Memory B cell (primary cell): ENCODE measurements around the gene MLXIP.

Source experiments
- ATAC-seq: fragments of 150-1000 bp; cut with Tn5 transposase; 2 replicates; pipeline ENCODE4 v1.10.0; 2021; ENCODE audit warnings: low read depth, mild to moderate bottlenecking, moderate library complexity
- DNase-seq, 2 donors: peaks; one replicate each; pipeline ENCODE4 v3.0.0; 2022; ENCODE audit warnings: low spot score in 2 of 2
- H3K27ac Mint-ChIP-seq: one replicate; pipeline ENCODE4 v1.8.0; 2022; ENCODE audit warnings: mild to moderate bottlenecking, moderate library complexity, mixed read lengths
- H3K27me3 Mint-ChIP-seq: one replicate; pipeline ENCODE4 v1.8.0; 2022; ENCODE audit warnings: mixed read lengths
- H3K36me3 Mint-ChIP-seq: one replicate; pipeline ENCODE4 v1.8.0; 2022; ENCODE audit warnings: mild to moderate bottlenecking, mixed read lengths
- H3K4me1 Mint-ChIP-seq: one replicate; pipeline ENCODE4 v1.8.0; 2022; ENCODE audit warnings: mixed read lengths
- H3K4me3 Mint-ChIP-seq: one replicate; pipeline ENCODE4 v1.8.0; 2022; ENCODE audit warnings: mild to moderate bottlenecking, moderate library complexity, mixed read lengths
- H3K9me3 Mint-ChIP-seq: one replicate; pipeline ENCODE4 v1.8.0; 2022; ENCODE audit warnings: mixed read lengths

The MLXIP gene

DNA sequence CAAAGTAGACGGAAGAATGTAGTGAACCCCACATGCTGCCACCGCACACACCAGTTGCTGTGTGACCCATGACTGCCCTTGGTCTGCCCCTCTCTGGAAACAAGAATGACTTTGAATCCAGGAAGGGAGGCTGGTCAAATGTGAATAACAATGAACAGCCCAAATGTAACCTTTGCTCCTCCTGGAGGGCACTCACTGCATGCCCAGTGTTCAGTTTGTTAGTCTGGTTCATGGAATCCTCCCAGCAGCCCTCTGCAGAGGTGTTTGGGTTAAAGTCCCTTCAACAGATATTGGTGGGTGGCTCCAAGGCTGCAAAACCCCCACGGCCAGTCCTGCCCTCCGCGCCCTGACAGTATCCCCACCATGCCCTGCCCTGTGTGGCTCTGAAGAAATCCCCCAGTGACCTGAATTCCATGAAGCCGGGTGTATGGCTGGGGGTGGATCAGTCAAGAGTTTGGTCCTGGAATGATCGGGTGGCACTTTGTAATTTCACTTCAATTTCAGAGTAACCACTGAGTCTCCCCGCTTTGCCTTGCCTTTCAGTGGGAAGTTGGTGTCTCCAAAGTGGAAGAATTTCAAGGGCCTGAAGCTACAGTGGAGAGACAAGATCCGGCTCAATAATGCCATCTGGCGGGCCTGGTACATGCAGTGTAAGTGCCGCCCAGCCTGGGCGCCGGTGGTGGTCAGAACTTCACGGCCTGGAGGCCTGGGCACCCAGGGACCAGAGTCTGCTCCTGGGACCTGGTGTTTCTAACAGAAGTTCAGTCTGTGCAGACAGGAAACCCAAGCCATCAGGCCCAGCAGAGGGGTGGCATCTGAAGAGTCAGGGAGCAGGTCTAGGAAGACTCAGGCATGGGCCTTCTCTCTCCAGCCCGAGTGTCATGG lies 48.4 kb downstream of the MLXIP start:
- H3K4me1 Mint-ChIP-seq = peaks cover 9% of the 10 kb centered on the region
- H3K9me3 Mint-ChIP-seq = no peaks in the 10 kb centered on the region
- H3K36me3 Mint-ChIP-seq = peaks cover 5% of the 10 kb centered on the region
- H3K4me3 Mint-ChIP-seq = no peak overlapping the region
- no peaks in the 10 kb centered on the region for H3K27me3 Mint-ChIP-seq
- ATAC-seq (no peak), DNase-seq (no peak)
- no peak overlapping the region for H3K27ac Mint-ChIP-seq

DNA sequence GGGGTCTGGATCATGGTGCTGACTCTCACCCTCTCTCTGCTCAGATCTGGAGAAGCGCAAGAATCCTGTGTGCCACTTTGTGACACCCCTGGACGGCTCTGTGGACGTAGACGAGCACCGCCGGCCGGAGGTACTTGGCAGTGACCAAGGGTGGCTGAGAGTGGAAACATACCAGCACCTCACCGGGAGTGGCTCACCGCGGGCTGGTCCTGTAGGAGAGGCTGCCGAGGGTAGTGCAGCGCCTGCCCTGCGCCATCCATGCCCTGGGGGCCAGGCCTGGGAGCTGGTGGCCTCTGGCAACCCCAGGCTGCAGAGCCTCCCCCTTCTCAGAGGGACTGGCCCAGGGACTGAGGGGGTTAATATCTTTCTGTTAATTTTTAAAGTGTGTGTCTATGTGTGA lies 49.3 kb downstream of the MLXIP start:
- ATAC-seq = no peak
- H3K36me3 Mint-ChIP-seq = peaks cover 5% of the 10 kb centered on the region
- H3K9me3 Mint-ChIP-seq = no peaks in the 10 kb centered on the region
- no peak overlapping the region for H3K4me3 Mint-ChIP-seq
- peaks cover 8% of the 10 kb centered on the region for H3K4me1 Mint-ChIP-seq
- no peak overlapping the region for H3K27ac Mint-ChIP-seq
- no peak for DNase-seq
- H3K27me3 Mint-ChIP-seq = no peaks in the 10 kb centered on the region

DNA sequence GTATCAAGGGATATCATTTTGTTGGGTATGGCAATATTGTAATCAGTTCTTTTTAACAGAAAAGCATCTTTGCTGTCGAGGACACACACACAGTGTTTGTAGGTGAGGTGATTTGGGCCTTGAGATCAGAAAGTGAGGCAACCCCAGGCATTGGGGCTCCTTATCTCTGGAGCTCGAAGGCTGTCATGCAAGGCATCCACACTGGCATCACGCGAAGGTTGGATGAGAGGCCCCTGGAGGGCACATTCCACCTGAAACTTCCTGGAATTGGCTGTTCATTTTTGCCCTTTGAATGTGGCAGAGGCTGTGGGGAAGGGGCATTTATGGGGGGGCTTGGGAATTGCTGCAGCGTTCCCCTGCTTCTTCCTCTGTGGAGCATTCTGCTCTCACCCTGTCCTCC lies 49.9 kb downstream of the MLXIP start:
- H3K9me3 Mint-ChIP-seq = no peaks in the 10 kb centered on the region
- no peak for DNase-seq
- ATAC-seq = no peak
- H3K4me3 Mint-ChIP-seq = no peak overlapping the region
- no peaks in the 10 kb centered on the region for H3K27me3 Mint-ChIP-seq
- peaks cover 9% of the 10 kb centered on the region for H3K36me3 Mint-ChIP-seq
- peaks cover 5% of the 10 kb centered on the region for H3K4me1 Mint-ChIP-seq
- no peak overlapping the region for H3K27ac Mint-ChIP-seq

DNA sequence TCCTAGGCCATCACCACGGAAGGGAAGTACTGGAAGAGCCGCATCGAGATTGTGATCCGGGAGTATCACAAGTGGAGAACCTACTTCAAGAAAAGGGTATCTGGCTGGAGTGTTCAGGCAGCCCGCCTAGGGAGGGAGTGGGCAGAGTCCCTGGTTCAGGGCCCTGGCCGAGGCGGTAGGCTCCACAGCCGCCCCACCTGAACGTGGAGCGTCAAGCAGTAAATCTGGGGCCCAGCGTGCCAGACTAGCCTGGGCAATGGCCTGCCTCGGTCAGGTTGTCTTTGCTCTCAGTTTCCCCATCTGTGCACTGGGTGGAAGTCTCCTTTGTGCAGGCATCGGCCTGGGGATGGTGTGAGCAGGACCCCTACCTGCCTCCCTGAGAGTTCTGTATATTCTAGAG lies 50.6 kb downstream of the MLXIP start:
- ATAC-seq (no peak), DNase-seq (no peak)
- Mint-ChIP-seq H3K4me3 (no peak overlapping the region), H3K4me1 (no peaks in the 10 kb centered on the region), H3K27ac (no peak overlapping the region), H3K9me3 (no peaks in the 10 kb centered on the region), H3K27me3 (no peaks in the 10 kb centered on the region), H3K36me3 (peaks cover 15% of the 10 kb centered on the region)

DNA sequence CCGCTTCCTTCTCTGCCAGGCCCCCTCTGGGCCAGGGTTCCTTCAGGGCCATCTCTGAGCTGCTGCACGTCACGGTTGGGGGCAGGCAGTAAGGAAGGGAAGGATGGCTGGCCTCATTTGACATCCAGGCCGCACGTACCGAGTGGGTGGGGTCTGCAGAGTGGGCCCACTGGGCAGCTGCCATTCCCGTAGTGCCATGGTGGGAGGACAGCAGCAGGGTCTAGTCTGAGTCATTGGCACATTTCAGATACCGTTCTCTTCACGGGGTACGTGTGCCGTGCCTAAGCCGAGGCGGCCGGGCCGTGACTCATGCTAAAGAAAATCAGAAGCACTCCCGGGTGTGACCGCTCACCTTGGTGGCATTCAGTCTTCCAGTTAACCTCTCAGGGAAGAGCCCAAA lies 51.6 kb downstream of the MLXIP start:
- H3K4me3 Mint-ChIP-seq = no peak overlapping the region
- DNase-seq (no peak), ATAC-seq (no peak)
- no peak overlapping the region for H3K27ac Mint-ChIP-seq
- H3K36me3 Mint-ChIP-seq = peaks cover 18% of the 10 kb centered on the region
- no peaks in the 10 kb centered on the region for H3K4me1 Mint-ChIP-seq
- no peaks in the 10 kb centered on the region for H3K9me3 Mint-ChIP-seq
- no peaks in the 10 kb centered on the region for H3K27me3 Mint-ChIP-seq

DNA sequence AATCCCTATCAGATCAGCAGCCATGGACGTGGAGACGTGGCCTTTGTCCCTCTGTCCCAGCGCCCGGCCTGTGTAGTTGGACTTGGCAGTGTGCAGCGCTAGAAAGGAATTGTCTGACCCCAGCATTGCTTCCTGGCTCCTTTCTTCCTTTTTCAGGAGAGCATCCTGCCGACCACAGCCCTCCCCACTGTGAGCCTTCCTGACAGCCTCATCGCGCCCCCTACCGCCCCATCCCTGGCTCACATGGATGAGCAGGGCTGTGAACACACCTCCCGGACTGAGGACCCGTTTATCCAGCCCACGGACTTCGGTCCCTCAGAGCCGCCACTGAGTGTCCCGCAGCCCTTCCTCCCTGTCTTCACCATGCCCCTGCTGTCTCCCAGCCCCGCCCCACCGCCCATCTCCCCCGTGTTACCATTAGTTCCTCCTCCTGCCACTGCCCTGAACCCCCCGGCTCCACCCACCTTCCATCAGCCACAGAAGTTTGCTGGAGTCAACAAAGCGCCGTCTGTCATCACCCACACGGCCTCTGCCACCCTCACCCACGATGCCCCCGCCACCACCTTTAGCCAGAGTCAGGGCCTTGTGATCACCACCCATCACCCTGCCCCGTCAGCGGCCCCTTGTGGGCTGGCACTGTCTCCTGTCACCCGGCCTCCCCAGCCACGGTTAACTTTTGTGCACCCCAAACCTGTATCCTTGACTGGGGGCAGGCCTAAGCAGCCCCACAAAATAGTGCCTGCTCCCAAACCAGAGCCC lies 54.8 kb downstream of the MLXIP start:
- H3K4me1 Mint-ChIP-seq = no peaks in the 10 kb centered on the region
- no peak overlapping the region for H3K27ac Mint-ChIP-seq
- H3K36me3 Mint-ChIP-seq = peaks cover 21% of the 10 kb centered on the region
- ATAC-seq (no peak), DNase-seq (no peak)
- H3K9me3 Mint-ChIP-seq = no peaks in the 10 kb centered on the region
- no peak overlapping the region for H3K4me3 Mint-ChIP-seq
- no peaks in the 10 kb centered on the region for H3K27me3 Mint-ChIP-seq

DNA sequence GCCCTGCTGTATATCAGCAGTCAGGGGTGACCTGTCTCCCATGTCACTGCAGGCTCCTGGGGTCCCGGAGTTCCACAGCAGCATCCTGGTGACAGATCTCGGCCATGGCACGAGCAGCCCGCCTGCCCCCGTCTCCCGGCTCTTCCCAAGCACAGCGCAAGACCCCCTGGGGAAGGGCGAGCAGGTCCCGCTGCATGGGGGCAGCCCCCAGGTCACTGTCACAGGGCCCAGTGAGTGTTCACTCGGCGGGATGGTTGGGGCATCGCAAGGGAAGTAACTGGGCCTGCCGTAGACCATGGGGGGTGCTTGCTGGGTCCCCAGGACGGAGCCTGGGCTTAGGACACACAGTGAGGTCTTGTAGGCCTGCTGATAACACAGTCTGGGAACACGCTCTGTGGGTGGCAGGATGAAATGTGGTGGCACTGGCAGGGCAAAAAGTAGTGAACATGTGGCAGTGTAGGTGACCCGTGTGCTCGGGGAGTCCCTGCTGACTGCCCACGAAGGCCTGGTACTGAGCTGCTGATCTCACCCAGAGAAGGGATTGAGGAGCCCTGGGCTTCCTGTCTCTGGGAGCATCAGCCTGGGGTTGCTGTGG lies 57.0 kb downstream of the MLXIP start:
- no peaks in the 10 kb centered on the region for H3K27me3 Mint-ChIP-seq
- no peak overlapping the region for H3K4me3 Mint-ChIP-seq
- H3K9me3 Mint-ChIP-seq = no peaks in the 10 kb centered on the region
- no peak overlapping the region for H3K27ac Mint-ChIP-seq
- H3K36me3 Mint-ChIP-seq = peaks cover 20% of the 10 kb centered on the region
- no peaks in the 10 kb centered on the region for H3K4me1 Mint-ChIP-seq
- no peak for ATAC-seq
- no peak for DNase-seq

DNA sequence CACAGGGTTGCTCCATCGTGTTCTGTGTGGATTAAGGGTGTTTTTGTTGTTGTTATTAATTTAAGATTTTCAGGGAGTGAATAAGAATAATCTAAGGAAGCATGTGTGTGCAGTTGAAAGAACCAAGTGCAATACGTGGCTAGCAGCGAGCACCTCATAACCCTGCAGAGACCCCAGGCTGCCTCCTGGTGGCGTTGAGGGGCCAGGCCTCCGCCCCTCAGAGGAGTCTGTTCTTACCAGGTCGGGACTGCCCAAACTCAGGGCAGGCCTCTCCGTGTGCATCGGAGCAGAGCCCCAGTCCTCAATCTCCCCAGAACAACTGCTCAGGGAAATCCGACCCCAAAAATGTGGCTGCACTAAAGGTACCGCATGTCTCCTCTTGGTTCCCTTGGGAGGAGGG lies 58.7 kb downstream of the MLXIP start:
- Mint-ChIP-seq H3K27me3 (no peaks in the 10 kb centered on the region), H3K9me3 (no peaks in the 10 kb centered on the region), H3K4me1 (no peaks in the 10 kb centered on the region), H3K36me3 (peaks cover 27% of the 10 kb centered on the region), H3K4me3 (no peak overlapping the region), H3K27ac (no peak overlapping the region)
- DNase-seq (no peak), ATAC-seq (no peak)

DNA sequence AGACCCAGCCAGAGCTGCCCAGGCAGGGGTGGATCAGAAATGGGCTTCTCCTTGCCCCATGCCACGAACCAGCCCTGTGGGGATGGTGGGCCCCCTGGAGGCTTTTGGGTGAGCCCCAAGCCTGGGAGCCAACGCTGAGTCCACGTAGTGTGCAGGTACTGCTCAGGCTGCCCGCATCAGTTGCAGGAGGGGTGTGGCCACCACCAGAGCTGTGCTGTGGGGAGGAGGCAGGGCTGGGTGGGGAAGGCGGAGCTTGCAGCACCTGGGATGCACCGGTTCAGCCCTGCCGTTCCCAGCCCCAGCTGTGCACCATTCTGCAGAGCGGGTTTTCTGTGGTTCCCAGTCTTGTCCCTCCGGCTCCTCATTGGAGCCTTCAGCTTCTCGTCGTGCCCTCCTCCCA lies 59.1 kb downstream of the MLXIP start:
- Mint-ChIP-seq H3K36me3 (peaks cover 27% of the 10 kb centered on the region), H3K27ac (no peak overlapping the region)

DNA sequence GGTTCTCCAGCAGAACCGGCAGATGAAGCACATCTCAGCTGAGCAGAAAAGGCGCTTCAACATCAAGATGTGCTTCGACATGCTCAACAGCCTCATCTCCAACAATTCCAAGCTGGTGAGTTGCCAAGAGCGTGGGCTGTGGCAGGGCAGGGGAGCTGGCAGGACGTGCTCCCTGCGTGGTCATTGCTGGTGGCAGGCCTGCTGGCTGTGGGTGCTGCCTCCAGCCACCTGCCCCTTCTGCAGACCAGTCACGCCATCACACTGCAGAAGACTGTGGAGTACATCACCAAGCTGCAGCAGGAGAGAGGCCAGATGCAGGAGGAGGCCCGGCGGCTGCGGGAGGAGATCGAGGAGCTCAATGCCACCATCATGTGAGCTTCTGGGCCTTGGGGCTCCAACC lies 59.6 kb downstream of the MLXIP start:
- Mint-ChIP-seq H3K4me1 (no peaks in the 10 kb centered on the region), H3K4me3 (no peak overlapping the region), H3K36me3 (peaks cover 26% of the 10 kb centered on the region), H3K9me3 (no peaks in the 10 kb centered on the region), H3K27ac (no peak overlapping the region), H3K27me3 (no peaks in the 10 kb centered on the region)
- ATAC-seq = no peak
- DNase-seq = no peak

More for the DNA sequence above, 59.1 kb downstream of the MLXIP start:
- Mint-ChIP-seq H3K4me1 (no peaks in the 10 kb centered on the region), H3K4me3 (no peak overlapping the region), H3K27me3 (no peaks in the 10 kb centered on the region), H3K9me3 (no peaks in the 10 kb centered on the region)
- DNase-seq (no peak), ATAC-seq (no peak)

DNA sequence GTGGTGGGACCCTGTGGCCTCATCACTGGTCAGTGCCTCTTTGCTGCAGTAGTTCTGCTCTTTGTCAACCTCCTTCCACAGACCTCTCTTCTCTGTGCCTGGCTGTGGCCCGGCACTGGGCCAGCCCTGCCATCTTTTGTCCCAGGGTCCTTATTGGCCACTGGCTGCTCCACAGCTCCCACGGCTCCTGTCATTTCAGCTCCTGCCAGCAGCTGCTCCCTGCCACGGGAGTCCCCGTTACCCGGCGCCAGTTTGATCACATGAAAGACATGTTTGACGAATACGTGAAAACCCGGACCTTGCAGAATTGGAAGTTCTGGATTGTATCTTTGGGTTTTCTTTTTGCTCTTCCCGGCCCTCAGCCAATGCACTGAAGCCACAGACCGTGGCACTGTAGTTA lies 60.1 kb downstream of the MLXIP start:
- no peak for DNase-seq
- Mint-ChIP-seq H3K9me3 (no peaks in the 10 kb centered on the region), H3K4me1 (peaks cover under 1% of the 10 kb centered on the region), H3K36me3 (peaks cover 23% of the 10 kb centered on the region), H3K27ac (no peak overlapping the region), H3K27me3 (no peaks in the 10 kb centered on the region), H3K4me3 (no peak overlapping the region)
- no peak for ATAC-seq

DNA sequence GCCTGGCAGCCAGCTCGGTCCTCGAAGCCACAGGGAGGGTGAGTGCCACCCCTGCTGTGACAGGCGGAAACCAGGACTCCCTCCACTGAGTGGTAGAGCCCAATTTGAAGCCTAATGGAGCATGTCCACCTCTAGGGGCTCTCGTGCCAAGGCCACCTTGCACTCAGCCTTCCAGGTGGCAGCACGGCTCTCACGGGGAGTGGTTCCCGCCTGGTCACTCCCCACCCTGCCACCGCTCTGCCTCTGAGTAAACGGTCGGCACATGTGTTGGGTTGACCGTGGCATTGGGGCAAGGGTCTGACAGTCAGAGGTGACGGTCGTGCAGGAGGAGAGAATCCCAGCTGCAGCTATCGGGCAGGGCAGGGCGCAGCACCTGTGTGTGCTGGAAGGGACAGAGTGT lies 60.7 kb downstream of the MLXIP start:
- peaks cover 19% of the 10 kb centered on the region for H3K36me3 Mint-ChIP-seq
- DNase-seq (no peak), ATAC-seq (no peak)
- H3K9me3 Mint-ChIP-seq = no peaks in the 10 kb centered on the region
- H3K4me3 Mint-ChIP-seq = no peak overlapping the region
- no peak overlapping the region for H3K27ac Mint-ChIP-seq
- H3K4me1 Mint-ChIP-seq = peaks cover 2% of the 10 kb centered on the region
- H3K27me3 Mint-ChIP-seq = no peaks in the 10 kb centered on the region

DNA sequence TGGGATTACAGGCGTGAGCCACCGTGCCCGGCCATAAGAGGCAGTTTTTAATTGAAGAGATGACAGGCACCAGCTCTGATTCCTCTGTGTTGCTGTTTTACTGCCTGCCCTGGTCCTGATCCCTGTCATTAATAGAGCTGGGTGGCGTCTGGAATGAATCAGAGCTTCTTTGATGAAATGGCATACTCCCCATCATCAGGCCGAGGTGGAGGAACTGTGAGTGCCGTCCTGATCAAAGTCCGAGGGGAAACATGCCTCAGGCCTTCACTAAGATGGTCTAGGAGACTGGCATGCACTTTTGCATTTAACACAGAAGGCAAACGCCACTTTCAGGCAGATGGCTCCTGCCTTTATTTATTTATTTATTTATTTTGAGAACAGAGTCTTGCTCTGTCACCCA lies 61.4 kb downstream of the MLXIP start:
- peaks cover 18% of the 10 kb centered on the region for H3K36me3 Mint-ChIP-seq
- H3K27me3 Mint-ChIP-seq = no peaks in the 10 kb centered on the region
- no peak overlapping the region for H3K4me3 Mint-ChIP-seq
- H3K27ac Mint-ChIP-seq = no peak overlapping the region
- peaks cover 2% of the 10 kb centered on the region for H3K4me1 Mint-ChIP-seq
- DNase-seq (no peak), ATAC-seq (no peak)
- H3K9me3 Mint-ChIP-seq = no peaks in the 10 kb centered on the region

DNA sequence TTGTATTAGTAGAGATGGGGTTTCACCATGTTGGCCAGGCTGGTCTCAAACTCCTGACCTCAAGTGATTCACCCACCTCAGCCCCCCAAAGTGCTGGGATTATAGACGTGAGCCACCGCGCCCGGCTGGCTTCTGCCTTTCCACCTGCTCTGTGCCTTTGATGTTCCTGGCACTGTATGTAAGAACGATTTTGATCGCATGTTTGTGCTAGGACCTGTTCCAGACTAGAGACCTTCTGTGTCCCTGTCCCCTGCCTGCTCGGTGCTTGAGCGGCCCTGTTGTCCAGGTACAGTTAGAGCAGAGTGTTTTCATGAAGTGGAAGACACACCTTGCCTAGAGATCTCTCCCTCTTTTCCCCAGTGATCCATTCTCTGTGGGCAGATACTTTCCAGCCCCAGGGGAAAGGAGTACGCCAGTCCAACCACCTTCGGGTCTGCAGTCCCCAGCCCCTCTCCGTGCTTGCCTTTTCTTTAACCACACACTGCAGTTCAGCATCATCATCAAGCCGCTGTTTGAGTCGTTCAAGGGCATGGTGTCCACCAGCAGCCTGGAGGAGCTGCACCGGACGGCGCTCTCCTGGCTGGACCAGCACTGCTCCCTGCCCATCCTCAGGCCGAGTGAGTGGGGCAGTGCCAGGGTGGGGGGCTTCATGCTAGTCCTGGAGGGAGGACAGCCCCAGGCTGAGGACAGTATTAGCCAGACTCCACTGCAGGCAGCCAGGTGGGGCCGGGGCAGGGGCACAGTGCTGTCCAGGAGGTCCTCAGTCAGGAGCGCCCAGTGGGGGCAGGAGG lies 62.1 kb downstream of the MLXIP start:
- no peak overlapping the region for H3K4me3 Mint-ChIP-seq
- no peak overlapping the region for H3K27ac Mint-ChIP-seq
- no peaks in the 10 kb centered on the region for H3K9me3 Mint-ChIP-seq
- H3K27me3 Mint-ChIP-seq = no peaks in the 10 kb centered on the region
- ATAC-seq (no peak), DNase-seq (no peak)
- peaks cover 2% of the 10 kb centered on the region for H3K4me1 Mint-ChIP-seq
- peaks cover 15% of the 10 kb centered on the region for H3K36me3 Mint-ChIP-seq
